SU-DHL-6 (cell line): Measurements from ENCODE around the gene NFIC.

ENCODE experiments used
- EZH2phosphoT487 ChIP-seq: fragments of 200-600 bp; sonication (generic), shearing (Covaris generic); conservative IDR thresholded peaks from 2 replicates; pipeline ENCODE4 v1.6.1; 2018; ENCODE audit warnings: mild to moderate bottlenecking, antibody characterized with exemption, low read length, moderate library complexity, mixed read lengths
- TF ChIP-seq, protein P1 (sequence below): fragments of 200-600 bp; sonication (generic); IDR thresholded peaks from one replicate; pipeline ENCODE4 v1.5.1; 2017; ENCODE audit warnings: antibody characterized with exemption, mild to moderate bottlenecking, low read length, moderate library complexity; ENCODE audit not compliant: insufficient read depth, poor library complexity, severe bottlenecking

DNA sequence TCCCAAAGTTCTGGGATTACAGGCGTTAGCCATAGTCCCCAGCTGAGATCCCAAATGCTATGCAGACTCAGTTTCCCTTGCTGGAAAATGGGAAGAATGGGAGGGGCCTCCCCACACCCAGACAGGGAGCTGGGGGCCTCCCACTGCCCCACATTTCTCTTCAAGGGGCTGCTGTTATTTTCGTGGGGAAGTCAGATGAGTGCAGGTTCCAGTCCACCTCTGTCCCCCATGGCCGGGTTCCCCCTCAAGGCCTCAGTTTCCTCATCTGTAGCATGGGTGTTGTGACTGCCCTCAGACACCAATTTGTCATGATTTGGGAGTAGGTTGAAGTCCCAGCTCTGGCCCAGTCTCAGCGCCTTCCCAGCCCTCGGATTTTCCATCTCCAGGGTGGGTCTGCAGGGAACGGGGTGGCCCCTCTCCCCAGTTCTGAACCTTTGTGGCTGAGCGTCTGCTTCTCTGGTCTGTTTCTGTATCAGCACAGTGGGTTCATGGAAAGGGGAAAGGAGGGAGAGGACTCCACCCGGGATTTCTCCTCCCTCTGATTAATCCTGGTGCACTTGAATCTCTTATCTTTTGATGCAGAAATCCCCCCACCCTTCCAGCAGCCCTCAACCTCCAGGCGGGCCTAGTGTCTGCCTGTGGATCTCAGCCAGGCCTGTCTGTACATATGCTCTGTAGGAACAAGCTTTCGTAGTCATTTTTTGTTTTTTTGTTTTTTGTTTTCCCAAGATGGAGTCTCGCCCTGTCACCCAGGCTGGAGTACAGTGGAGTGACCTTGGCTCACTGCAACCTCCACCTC, 12.2 kb downstream of the NFIC start:
- TF ChIP-seq, protein P1, sequence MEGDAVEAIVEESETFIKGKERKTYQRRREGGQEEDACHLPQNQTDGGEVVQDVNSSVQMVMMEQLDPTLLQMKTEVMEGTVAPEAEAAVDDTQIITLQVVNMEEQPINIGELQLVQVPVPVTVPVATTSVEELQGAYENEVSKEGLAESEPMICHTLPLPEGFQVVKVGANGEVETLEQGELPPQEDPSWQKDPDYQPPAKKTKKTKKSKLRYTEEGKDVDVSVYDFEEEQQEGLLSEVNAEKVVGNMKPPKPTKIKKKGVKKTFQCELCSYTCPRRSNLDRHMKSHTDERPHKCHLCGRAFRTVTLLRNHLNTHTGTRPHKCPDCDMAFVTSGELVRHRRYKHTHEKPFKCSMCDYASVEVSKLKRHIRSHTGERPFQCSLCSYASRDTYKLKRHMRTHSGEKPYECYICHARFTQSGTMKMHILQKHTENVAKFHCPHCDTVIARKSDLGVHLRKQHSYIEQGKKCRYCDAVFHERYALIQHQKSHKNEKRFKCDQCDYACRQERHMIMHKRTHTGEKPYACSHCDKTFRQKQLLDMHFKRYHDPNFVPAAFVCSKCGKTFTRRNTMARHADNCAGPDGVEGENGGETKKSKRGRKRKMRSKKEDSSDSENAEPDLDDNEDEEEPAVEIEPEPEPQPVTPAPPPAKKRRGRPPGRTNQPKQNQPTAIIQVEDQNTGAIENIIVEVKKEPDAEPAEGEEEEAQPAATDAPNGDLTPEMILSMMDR = no peak
- TF ChIP-seq EZH2phosphoT487 = no peak
